ENCODE results near the gene SIGLEC15.

The SIGLEC15 gene

GRCh38 chr18:45841060-45841764 lies 15.7 kb downstream of the SIGLEC15 start:
- Histone ChIP-seq H3K27ac (ENCODE audit: low read length) (no peak overlapping the region), H3K9ac (ENCODE audit: low read length) (no peak overlapping the region), H3K4me2 (ENCODE audit: low read depth, low read length) (no peak overlapping the region), H3F3A (ENCODE audit: insufficient read depth, low read length) (no peaks in the 10 kb centered on the region), H3K9me3 (replicated peaks; ENCODE audit: insufficient read depth, low read length) (no peaks in the 10 kb centered on the region), H3K27me3 (replicated peaks; ENCODE audit: insufficient read depth, low read length) (no peaks in the 10 kb centered on the region), H3K36me3 (replicated peaks; ENCODE audit: insufficient read depth, low read length) (no peaks in the 10 kb centered on the region), H2AFZ (ENCODE audit: low read length) (no peak overlapping the region), H4K20me1 (ENCODE audit: insufficient read depth, low read length) (no peaks in the 10 kb centered on the region), H3K4me3 (ENCODE audit: low read length) (no peak overlapping the region), H3K4me1 (ENCODE audit: low read length) (no peaks in the 10 kb centered on the region), H3K9me2 (replicated peaks; ENCODE audit: insufficient read depth, low read length) (no peaks in the 10 kb centered on the region), H3K79me2 (ENCODE audit: low read length) (no peaks in the 10 kb centered on the region)
- TF ChIP-seq CTCF (IDR thresholded peaks at IDR 0.05; ENCODE audit: low read length): no peak
- TF ChIP-seq EZH2 (optimal IDR thresholded peaks at IDR 0.05; ENCODE audit: low read depth, low read length): no peak
- no peak for TF ChIP-seq EZH2phosphoT487 (IDR thresholded peaks at IDR 0.05; ENCODE audit: low read length)
- DNase-seq: no peak

- Histone ChIP-seq H3K9me3 (replicated peaks; ENCODE audit: insufficient read depth, low read length) (no peaks in the 10 kb centered on the region), H2AFZ (ENCODE audit: low read length) (no peak overlapping the region), H3F3A (ENCODE audit: insufficient read depth, low read length) (no peaks in the 10 kb centered on the region), H4K20me1 (ENCODE audit: insufficient read depth, low read length) (no peaks in the 10 kb centered on the region), H3K9ac (ENCODE audit: low read length) (no peak overlapping the region), H3K4me3 (ENCODE audit: low read length) (no peak overlapping the region), H3K27me3 (replicated peaks; ENCODE audit: insufficient read depth, low read length) (no peaks in the 10 kb centered on the region), H3K27ac (ENCODE audit: low read length) (no peak overlapping the region), H3K4me2 (ENCODE audit: low read depth, low read length) (no peak overlapping the region), H3K36me3 (replicated peaks; ENCODE audit: insufficient read depth, low read length) (no peaks in the 10 kb centered on the region), H3K9me2 (replicated peaks; ENCODE audit: insufficient read depth, low read length) (no peaks in the 10 kb centered on the region), H3K79me2 (ENCODE audit: low read length) (no peaks in the 10 kb centered on the region), H3K4me1 (ENCODE audit: low read length) (no peaks in the 10 kb centered on the region)
- no peak for DNase-seq
- no peak for TF ChIP-seq CTCF (IDR thresholded peaks at IDR 0.05; ENCODE audit: low read length)
- TF ChIP-seq EZH2 (optimal IDR thresholded peaks at IDR 0.05; ENCODE audit: low read depth, low read length): no peak
- TF ChIP-seq EZH2phosphoT487 (IDR thresholded peaks at IDR 0.05; ENCODE audit: low read length): no peak
Observed at GRCh38 chr18:45841765-45842442, 16.4 kb downstream of the SIGLEC15 start.

GRCh38 chr18:45843019-45843418 lies 17.5 kb downstream of the SIGLEC15 start:
- Histone ChIP-seq H3K9ac (ENCODE audit: low read length) (no peak overlapping the region), H4K20me1 (ENCODE audit: insufficient read depth, low read length) (no peaks in the 10 kb centered on the region), H3K9me2 (replicated peaks; ENCODE audit: insufficient read depth, low read length) (no peaks in the 10 kb centered on the region), H3K9me3 (replicated peaks; ENCODE audit: insufficient read depth, low read length) (no peaks in the 10 kb centered on the region), H3K4me1 (ENCODE audit: low read length) (no peaks in the 10 kb centered on the region), H3K27me3 (replicated peaks; ENCODE audit: insufficient read depth, low read length) (no peaks in the 10 kb centered on the region), H3K4me3 (ENCODE audit: low read length) (no peak overlapping the region), H3F3A (ENCODE audit: insufficient read depth, low read length) (no peaks in the 10 kb centered on the region), H3K4me2 (ENCODE audit: low read depth, low read length) (no peak overlapping the region), H3K36me3 (replicated peaks; ENCODE audit: insufficient read depth, low read length) (no peaks in the 10 kb centered on the region), H3K79me2 (ENCODE audit: low read length) (no peaks in the 10 kb centered on the region), H3K27ac (ENCODE audit: low read length) (no peak overlapping the region), H2AFZ (ENCODE audit: low read length) (no peak overlapping the region)
- no peak for DNase-seq
- TF ChIP-seq EZH2phosphoT487 (IDR thresholded peaks at IDR 0.05; ENCODE audit: low read length) (no peak), CTCF (IDR thresholded peaks at IDR 0.05; ENCODE audit: low read length) (no peak), EZH2 (optimal IDR thresholded peaks at IDR 0.05; ENCODE audit: low read depth, low read length) (no peak)
